HG02870 (cell line): ENCODE data around the gene MTARC2.
"Not testable (repeated sequence)": the region's sequence is repeated elsewhere in the genome, so short reads cannot be mapped to it uniquely, and the experiment has no call there.

Experiments used
- ATAC-seq: cut with Tn5 transposase; IDR thresholded peaks from one replicate; pipeline ENCODE4 v1.9.1; 2021; ENCODE audit warnings: mild to moderate bottlenecking, moderate library complexity; ENCODE audit not compliant: unreplicated experiment

The MTARC2 gene

GRCh38 chr1:220748089-220748934 is at the start of gene MTARC2:
Gene MTARC2, plus strand, starts transcription at chr1:220748322. Its CDS starts 210 bp downstream, at chr1:220748532.
- no peak for ATAC-seq

GRCh38 chr1:220698607-220699016 is 49.5 kb upstream of the MTARC2 start:
- no peak for ATAC-seq

DNA sequence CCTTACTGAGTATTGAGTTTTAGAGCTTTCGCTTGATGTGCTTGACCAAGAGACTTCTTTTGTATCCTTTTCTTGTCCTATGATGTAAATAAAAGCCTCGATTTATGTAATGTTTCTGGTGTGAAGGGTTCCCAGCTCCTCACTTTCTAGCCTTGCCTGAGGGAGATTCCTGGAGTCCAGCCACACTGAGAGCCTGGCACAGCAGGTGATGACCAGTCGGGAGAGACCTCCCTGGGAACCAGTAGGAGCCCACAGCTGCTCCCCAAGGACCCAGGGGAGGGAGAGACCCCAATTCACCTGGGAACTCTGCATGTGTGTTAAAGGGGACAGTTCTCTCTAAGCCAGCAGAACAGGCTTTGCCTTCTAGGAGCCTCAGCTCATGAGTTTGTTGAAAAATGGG is 49.1 kb upstream of the MTARC2 start:
- no peak for ATAC-seq

GRCh38 chr1:220700556-220701179 is 47.5 kb upstream of the MTARC2 start:
- ATAC-seq = no peak

- ATAC-seq = no peak
Measured at GRCh38 chr1:220701974-220702373, 46.1 kb upstream of the MTARC2 start.

DNA sequence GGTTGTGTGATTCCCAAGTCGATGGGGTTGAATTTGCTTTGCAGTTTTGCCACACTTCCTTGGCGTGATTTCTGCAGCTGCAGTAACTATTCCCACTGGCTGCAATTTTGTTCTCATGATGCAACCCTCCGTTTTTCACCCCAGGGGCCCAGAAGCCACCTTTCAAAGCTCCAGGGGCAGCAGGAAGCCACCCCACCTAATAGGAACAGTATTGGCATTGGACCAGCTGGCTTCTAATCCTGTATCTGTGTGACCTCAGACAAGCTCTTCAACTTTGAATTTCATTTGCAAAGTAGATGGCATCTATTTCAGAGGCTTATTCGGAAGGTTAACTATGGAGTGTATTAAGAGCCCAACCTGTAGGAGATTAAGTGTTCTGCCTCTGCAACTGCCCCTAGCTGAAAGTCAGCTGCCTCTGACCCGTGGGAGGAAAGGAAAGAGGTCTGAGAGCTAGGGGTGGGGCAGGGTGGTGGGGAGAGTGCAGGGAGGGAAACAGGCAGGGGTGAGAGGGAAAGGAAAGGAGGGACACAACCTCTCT is 45.3 kb upstream of the MTARC2 start:
- no peak for ATAC-seq

DNA sequence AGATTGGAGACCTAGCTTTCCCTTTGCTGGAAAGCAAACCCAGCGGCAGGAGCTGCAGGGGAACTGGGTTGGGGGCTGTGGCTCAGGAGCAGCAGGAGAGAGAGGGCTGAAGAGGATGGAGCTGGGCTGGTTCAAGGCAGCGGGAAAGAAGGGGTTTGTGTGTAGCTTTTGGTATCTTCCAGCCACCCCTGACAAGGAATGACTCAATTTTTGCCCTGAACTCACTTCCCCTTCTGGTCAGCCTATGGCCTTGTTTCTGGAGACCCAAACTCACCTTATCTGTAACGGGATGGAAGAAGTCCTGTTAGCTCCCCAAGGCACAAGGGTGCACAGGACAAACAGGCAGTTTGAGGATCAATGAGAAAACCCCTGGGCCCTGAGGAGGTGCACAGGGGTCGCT is 44.8 kb upstream of the MTARC2 start:
- ATAC-seq = no peak

DNA sequence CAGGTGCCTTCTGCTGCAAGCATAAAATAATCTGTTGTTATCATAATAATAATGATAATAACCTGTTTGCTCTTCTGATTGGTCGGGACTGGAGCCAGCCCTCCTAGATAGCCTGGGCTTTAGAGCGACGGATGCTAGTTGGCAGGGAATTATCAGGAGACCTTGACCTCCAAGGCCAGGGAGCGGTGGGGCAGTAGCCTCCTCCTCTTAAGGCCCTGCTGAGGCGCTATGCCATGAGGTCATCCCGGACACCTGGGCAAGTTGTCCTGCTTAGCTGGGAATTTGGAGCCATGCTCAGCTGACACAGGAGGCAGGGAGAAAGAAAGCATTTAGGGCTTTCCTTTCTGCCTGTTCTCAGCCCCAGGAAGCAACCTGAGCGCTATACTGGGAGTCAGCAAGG is 42.3 kb upstream of the MTARC2 start:
- ATAC-seq = no peak

- ATAC-seq = no peak
Measured at GRCh38 chr1:220706480-220706879, 41.6 kb upstream of the MTARC2 start.

DNA sequence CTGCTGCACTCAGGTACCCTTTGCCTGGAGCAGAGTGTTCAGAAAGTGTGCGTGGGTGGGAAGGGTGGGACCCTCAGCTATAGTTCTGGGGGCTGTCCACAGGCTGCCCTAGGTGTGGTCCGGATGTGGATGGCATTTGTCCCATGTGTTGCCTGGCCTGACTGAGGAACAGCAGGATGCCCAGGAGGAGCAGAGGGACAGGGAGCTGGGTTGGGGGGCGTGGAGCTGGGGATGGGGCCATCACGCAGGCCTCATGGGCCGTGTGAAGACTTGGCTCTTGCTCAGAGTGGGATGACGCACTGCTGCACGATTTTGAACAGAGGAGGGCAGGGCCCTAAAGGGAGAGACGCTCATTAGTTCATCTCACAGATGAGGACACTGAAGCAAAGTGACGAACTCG is 41.0 kb upstream of the MTARC2 start:
- ATAC-seq = no peak

- ATAC-seq = no peak
Measured at GRCh38 chr1:220708244-220708643, 39.9 kb upstream of the MTARC2 start.

DNA sequence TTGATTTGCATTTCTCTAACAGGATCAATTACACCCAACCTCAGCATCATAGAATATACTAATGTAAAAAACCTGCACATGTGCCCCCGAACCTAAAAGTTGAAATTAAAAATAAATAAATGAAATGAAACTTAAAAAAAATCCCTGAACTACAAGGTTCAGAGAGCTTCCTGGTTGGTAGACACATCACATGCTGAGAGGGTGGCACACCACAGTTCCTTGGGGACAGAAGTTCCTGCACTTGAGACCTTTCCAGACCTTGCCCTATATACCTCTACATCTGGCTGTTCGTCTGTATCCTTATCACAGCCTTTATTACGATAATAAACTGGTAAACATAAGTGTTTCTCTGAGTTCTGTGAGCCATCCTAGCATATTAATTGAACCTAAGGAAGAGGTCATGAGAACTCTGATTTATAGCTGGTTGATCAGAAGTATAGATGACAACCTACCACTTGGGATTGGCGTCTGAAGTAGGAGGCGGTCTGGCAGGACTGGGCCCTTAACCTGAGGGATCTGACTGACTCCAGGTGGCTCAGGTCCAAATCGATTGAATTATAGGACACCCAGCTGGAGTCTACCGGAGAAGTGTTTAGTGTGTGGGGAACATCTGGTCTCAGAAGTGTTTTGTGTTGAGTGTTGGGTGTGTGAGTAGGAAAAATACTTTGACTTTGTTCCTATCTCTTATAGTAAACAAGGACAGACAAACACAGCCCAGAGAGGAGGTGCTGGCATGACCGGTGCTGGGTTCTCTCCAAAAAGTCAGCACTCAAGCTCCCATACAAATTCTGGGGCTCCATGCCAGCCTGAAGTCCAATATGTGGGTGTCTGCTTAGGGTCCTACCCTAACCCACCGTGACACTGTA is 39.0 kb upstream of the MTARC2 start:
- no peak for ATAC-seq

DNA sequence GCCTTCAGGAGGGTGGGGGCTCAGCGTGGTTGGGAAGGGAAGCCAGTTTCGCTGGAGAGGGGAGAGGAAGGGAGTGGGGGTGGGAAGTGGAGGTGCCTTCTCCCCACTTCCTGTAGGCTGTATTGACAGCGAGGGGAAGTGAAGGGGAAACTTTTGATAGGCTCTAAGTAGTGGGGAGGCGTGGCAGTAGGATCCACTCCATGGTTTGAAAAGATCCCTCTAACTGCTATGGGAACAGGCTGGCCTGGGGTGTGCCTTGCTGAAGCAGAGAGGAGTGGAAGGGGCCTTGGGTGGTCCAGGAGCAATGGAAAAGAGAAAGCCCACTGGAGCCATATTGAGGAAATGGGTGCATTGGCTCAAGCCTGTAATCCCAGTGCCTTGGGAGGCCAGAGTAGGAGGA is 37.8 kb upstream of the MTARC2 start:
- ATAC-seq = no peak

DNA sequence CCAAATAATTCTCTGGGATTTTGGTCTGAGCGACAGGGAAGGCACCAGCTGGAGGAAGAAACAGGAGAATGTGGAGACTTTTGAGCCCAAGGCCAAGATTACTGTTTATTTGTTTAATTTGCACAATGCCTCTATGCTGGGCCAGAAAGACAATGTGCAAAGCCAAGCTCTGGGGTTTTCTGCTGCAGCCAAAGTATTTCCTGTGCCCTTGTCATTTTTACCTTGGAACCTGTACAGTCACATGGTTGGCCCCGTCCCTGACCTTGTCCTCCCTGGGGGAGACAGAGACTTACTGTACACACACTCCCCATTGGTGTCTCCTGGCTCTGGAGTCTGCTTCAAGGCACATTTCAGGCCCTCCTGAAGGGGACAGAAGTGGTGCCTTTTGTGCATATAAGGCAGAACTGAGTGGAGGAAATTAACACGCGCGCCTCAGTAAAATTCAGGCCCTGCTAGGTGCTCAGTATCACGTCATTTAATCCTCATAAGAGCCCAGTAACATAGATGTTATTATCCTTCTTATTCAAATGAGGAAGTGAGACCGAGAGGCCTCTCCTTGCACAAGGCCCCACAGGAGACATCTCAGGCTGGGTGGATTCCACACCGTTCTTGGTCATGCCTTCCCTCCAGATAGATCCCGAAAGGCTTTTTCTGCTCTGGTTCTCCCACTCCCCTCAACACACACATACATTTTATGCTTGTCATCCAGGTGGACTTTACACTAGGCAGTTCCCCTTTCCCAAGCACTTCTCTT is 36.9 kb upstream of the MTARC2 start:
- ATAC-seq = peak; percentile 86

GRCh38 chr1:220715986-220716385 is 32.1 kb upstream of the MTARC2 start:
- ATAC-seq = not testable (repeated sequence)

DNA sequence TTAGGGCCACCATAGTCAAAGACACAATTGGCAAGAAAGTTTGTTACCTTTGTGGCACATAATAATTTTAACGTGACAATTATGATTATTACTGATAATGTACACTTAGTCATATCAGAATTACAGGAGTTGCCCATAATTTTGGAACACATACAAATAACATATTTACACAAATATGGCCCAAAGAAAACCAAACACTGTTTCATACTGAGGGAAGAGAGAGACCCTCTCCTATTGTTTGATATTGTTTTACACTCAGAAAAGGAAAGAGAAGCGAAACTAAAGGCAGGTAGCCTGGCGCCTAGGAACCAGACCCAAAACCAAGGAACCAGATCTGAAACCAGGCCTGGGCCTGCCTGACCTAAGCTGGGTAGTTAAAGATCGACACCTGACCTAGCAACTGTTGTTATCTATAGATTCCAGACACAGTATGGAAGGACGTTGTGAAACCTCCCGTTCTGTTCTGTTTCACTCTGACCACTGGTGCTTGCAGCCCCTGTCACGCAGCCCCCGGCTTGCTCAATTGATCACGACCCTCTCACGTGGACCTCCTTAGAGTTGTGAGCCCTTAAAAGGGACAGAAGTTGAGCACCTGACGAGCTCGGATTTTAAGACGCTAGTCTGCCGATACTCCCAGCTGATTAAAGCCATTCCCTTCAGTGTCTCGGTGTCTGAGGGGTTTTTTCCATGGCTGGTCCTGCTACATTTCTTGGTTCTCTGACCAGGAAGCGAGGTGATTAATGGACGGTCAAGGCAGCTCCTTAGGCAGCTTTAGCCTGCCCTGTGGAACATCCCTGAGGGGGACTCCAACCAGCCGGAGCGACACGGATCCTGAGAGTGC is 30.1 kb upstream of the MTARC2 start:
- ATAC-seq = no peak

- not testable (repeated sequence) for ATAC-seq
Measured at GRCh38 chr1:220721266-220721665, 26.9 kb upstream of the MTARC2 start.

- ATAC-seq = no peak
Measured at GRCh38 chr1:220726634-220727033, 21.5 kb upstream of the MTARC2 start.

GRCh38 chr1:220727519-220727918 is 20.6 kb upstream of the MTARC2 start:
- ATAC-seq = no peak

GRCh38 chr1:220730486-220730885 is 17.6 kb upstream of the MTARC2 start:
- ATAC-seq = no peak
